Right forelimb (tissue), 1 donor: ENCODE results near the gene RNU7-1.
A peak's percentile ranks its signal among the peaks of the same experiment; 100 is the strongest.

Source experiments
- DNase-seq: peaks from one replicate; pipeline ENCODE4 v3.0.0-alpha.2; 2018

The RNU7-1 gene

DNA sequence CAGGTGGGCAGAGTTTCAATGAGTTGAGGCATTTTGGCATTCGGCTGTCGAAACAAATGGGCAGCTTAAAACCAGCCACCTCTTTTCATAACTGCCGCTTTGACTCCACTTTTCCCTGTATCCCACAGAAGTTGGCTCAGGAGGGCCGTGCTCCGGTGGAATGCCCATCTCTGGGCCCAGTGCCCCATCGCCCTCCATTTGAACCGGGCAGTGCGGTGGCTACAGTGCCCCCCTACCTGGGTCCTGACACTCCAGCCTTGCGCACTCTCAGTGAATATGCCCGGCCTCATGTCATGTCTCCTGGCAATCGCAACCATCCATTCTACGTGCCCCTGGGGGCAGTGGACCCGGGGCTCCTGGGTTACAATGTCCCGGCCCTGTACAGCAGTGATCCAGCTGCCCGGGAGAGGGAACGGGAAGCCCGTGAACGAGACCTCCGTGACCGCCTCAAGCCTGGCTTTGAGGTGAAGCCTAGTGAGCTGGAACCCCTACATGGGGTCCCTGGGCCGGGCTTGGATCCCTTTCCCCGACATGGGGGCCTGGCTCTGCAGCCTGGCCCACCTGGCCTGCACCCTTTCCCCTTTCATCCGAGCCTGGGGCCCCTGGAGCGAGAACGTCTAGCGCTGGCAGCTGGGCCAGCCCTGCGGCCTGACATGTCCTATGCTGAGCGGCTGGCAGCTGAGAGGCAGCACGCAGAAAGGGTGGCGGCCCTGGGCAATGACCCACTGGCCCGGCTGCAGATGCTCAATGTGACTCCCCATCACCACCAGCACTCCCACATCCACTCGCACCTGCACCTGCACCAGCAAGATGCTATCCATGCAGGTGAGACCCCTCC is 5.0 kb upstream of the RNU7-1 start:
- DNase-seq: peak; percentile 49

GRCh38 chr12:6939191-6939540 is 4.5 kb upstream of the RNU7-1 start:
- DNase-seq: peak; percentile 53

DNA sequence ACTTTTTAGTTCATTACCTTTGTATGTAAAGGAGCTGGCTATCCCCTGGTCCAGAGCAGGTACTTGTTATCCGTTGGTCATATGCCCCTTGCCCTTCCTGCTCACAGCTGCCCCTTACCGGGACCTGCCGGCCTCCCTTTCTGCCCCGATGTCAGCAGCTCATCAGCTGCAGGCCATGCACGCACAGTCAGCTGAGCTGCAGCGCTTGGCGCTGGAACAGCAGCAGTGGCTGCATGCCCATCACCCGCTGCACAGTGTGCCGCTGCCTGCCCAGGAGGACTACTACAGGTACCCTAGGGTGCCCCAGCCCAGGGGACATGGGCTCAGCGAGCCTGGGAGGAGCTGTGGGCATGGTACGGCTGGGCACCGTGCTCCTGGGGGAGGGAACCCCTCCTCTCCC is 2.3 kb upstream of the RNU7-1 start:
- DNase-seq: peak; percentile 44

GRCh38 chr12:6941782-6942181 is 1.8 kb upstream of the RNU7-1 start:
- peak; percentile 56 for DNase-seq

- DNase-seq: peak; percentile 51
These were observed 1.3 kb upstream of the RNU7-1 start for GRCh38 chr12:6942331-6942665.

GRCh38 chr12:6943389-6943721 is 261 bp upstream of the RNU7-1 start:
- peak; percentile 84 for DNase-seq

- peak; percentile 95 for DNase-seq
These were observed 968 bp downstream of the RNU7-1 start for GRCh38 chr12:6944381-6945186.

DNA sequence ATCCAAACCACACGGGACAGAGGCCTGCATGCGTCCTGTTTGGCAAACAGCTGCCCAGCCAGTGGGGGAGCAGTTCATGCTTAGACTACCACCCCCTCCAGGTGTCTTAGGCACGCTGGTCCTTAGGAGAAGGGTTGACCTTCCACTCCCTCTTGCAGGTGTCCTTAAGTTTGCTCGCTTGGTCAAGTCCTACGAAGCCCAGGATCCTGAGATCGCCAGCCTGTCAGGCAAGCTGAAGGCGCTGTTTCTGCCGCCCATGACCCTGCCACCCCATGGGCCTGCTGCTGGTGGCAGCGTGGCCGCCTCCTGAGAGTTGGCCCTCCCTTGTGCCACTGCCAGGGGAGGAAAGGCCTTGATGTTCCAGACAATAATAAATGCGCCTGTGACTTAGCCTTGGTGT is 2.0 kb downstream of the RNU7-1 start:
- DNase-seq: no peak

DNA sequence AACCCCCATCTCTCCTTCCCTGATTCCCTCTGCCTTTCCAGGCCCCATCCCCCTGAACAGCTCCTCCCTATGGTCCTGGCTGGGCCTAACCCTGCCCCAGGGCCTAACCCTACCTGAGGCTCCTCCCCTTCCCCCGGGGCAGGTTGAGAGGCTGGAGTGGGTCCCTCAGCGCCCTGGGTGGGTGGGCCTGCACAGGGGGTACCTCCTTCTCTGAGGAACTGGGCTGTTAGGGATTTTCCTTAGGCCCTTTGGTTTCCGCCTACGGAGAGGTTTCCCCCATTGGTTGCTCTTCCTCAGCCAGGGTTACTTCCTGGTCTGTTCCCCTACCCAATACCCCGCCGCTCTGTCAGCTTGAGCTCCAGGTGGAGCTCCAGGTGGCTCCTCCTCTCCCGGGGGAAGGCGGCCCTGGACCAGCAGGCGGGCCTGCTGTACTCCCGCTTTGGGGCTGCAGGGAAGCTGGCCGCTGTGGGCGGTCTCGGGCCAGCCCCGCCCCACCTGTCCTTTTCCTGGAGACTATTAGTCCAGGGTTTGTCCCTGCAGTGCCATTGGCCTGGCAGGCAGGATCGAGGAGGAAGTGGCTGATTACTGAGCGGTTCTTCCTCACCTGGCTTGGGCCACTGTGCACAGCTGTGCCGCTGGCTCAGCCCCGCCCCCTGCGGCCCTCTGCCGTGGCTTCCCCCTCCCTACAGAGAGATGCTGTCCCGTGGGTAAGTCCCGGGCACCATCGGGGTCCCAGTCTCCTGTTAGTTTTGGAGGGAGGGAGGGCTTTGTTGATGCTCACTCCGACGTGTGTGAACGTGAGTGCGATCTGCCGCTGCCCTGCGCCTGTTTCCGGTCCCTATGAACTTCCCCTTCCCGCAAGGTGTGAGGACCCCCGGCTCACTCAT is 2.7 kb downstream of the RNU7-1 start:
- DNase-seq: no peak

GRCh38 chr12:6946920-6947374 is 3.3 kb downstream of the RNU7-1 start:
- DNase-seq: no peak

DNA sequence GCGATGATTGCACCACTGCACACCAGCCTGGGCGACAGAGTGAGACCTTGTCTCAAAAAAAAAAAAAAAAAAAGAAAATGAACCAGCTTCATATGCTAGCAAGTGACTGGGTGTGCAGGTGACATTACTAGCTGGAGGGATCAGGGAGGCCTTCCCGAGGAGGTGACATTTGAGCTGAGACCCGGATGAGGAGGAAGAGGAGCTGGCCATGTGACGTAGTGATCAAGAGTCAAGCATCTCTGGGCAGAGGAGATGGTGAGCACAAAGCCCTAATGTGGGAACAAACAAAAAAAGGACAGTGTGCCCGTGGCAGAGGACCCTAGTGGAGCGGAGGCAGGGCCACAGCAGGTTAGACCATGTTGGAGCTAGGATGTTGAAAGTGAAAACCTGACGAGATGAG is 4.0 kb downstream of the RNU7-1 start:
- no peak for DNase-seq

DNA sequence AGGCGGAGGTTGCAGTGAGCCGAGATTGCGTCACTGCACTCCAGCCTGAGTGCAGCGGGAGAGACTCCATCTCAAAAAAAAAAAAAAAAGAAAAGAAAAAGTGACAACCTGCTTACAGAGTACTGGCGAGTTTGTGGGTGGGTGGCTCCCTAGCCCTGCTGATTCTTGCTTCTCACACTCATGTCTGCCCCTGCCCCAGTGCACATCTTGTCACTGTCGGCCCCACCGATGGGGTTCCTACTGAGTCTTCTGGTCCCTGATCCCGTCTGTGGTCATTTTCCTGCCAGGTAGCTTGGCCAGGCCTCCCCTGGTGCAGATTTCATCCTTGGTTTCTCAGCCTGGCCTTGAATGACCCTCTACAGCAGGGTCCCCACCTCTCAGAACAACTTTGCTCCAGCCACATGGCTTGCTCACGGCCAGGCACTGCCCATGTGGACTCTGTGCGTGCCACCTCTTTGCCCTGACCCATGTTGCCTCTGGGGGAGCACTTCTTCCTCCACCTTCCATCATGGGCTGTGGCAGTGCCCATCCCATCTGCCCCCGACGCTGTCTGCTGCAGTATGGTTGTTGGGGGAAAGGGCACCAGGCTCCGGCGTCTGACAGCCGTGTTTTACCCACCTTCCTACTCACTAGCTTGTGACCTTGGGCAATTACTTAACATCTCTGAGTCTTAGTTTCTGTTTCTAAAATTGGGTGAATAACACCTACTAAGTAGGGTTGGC is 5.4 kb downstream of the RNU7-1 start:
- DNase-seq: no peak

GRCh38 chr12:6950401-6950801 is 6.8 kb downstream of the RNU7-1 start:
- no peak for DNase-seq

GRCh38 chr12:6950811-6951540 is 7.4 kb downstream of the RNU7-1 start, which contains the start of gene PTPN6:
PTPN6 (plus strand) TSS chr12:6951356; CDS start chr12:6951513, 157 bp downstream.
- DNase-seq: peak; percentile 43

DNA sequence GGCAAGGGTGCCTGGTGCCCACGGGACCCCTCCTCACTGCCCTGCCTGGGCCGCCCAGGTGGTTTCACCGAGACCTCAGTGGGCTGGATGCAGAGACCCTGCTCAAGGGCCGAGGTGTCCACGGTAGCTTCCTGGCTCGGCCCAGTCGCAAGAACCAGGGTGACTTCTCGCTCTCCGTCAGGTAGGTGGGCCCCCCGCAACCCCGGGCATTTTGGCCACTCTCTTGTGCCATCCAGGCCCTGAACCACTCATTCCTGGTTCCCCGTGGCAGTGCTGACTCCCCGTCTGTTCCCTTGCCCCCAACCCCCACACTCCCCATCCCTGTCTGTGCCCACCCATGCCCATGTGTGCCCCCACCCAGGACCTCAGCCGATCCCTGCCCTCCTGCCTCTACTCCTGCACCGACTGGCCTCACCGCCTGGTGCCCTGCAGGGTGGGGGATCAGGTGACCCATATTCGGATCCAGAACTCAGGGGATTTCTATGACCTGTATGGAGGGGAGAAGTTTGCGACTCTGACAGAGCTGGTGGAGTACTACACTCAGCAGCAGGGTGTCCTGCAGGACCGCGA is 8.0 kb downstream of the RNU7-1 start:
- no peak for DNase-seq

GRCh38 chr12:6952121-6952862 is 8.7 kb downstream of the RNU7-1 start:
- DNase-seq: peak; percentile 44

DNA sequence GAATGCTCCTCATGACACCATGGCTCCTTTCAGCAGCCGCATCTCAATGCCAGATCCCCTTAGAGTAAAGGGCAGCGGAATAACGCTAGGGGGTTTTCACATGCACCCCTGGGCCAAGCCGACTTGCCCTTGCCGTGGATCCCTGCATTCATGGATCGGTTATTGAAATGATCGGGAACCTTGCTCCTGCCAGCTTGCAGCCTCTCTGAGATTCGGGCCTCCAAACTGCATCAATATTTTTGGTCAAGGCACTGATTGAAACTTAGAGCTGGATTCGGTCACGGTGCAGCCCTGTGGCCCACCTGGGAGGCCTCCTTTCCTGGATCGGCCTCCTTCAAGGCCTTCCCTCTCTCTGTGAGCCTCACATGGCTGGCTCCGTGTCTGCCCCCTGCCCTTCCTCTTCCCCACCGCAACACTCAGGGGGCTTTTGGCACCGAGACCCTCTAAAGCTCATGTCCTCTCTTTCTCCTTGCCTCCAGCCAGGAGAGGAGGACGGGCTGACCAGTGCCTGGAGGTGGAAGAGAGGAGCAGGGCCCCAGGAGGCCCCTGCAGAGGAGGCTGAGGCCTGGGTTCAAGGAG is 9.3 kb downstream of the RNU7-1 start:
- no peak for DNase-seq

- peak; percentile 85 for DNase-seq
These were observed 10.1 kb downstream of the RNU7-1 start for GRCh38 chr12:6953442-6954315.
